ENCODE measurements around the gene OR10G8. TPM values are rescaled to one million over a fixed set of nuclear protein-coding genes. Genes with fewer than 3 reads are reported as not detected.

OR10G8 gene
- total RNA-seq, 2 donors from 2014 or later = 0.57 TPM; not detected in 1

GRCh38 chr11:124052966-124053365, 26.4 kb downstream of the OR10G8 start:
- Histone ChIP-seq H3K27me3 (replicated peaks; ENCODE audit: insufficient read depth) (no peaks in the 10 kb centered on the region), H3K36me3 (no peaks in the 10 kb centered on the region), H3K9me3 (no peaks in the 10 kb centered on the region), H3K27ac (no peak overlapping the region), H3K4me1 (replicated peaks) (no peaks in the 10 kb centered on the region), H3K4me3 (no peak overlapping the region)
- DNase-seq (ENCODE audit: low spot score) = no peak
- WGBS = 84% methylated on average over 3 of the region's 3 CpGs
- intact Hi-C loops (cut with DNase I) = no loop called here
- TF ChIP-seq POLR2AphosphoS5 (IDR thresholded peaks at IDR 0.05) (no peak), CTCF (IDR thresholded peaks at IDR 0.05) (no peak), POLR2A (IDR thresholded peaks at IDR 0.05) (no peak)

GRCh38 chr11:124068601-124069110, 42.1 kb downstream of the OR10G8 start:
- intact Hi-C loops (cut with DNase I) = no loop called here
- 46% methylated on average over 4 of the region's 4 CpGs for WGBS
- Histone ChIP-seq H3K27ac (no peak overlapping the region), H3K36me3 (no peaks in the 10 kb centered on the region), H3K27me3 (replicated peaks; ENCODE audit: insufficient read depth) (peaks cover 4% of the 10 kb centered on the region), H3K9me3 (no peaks in the 10 kb centered on the region), H3K4me1 (replicated peaks) (no peaks in the 10 kb centered on the region), H3K4me3 (no peak overlapping the region)
- TF ChIP-seq POLR2AphosphoS5 (IDR thresholded peaks at IDR 0.05) (no peak), POLR2A (IDR thresholded peaks at IDR 0.05) (no peak), CTCF (IDR thresholded peaks at IDR 0.05) (no peak)
- no peak for DNase-seq (ENCODE audit: low spot score)

DNA sequence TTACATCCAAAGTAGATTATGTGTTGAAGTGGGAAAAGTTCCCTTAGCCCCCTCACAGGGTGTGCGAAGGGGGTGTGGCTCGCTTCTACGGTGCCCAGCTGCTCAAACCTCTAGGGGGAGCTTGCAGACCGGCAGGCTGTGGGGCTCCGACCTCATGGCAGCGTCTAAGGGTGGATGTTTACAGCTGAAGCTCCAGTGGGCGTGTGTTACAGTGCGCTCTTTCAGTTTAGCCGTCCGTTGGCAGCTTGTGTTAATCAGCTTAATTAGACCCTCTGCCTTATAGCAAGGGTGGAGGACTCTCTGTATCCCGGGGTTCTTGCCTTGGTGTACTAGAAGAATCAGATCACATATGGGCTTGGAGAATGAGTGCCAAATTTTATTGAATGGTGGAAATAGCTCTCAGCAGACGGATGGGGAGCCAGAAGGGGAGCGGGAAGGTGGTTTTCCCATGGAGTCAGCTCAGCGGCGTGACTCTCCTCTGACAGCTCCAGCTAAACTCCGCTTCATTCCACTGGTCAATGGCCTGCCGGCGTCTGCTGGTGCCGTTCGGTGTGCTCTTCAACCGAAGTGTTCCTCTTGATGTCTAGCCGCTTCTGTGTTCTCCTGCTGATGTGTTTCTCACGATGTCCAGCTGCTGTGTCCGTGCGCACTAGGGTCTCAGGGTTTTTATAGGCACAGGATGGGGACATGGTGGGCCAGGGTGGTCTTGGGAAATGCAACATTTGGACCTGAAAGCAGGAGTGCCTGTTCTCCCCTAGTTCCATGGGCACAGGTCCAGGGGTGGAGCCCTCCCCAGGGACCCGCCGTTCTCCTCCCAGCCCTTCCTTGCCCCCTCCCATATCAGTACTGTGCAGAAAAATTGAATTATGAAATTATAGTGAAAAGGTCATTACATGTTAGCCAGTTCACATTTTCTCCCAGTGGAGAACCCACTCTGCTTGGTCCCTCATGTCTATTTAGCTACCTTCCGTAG, 43.1 kb downstream of the OR10G8 start:
- H3K9me3 ChIP-seq = no peaks in the 10 kb centered on the region
- TF ChIP-seq POLR2A (IDR thresholded peaks at IDR 0.05) (no peak), CTCF (IDR thresholded peaks at IDR 0.05) (peak in 2 of 4 experiments; percentile 11 to 45)
- no peak for DNase-seq (ENCODE audit: low spot score)
- WGBS = 34% methylated on average over 28 of the region's 28 CpGs
- H3K36me3 ChIP-seq = no peaks in the 10 kb centered on the region
- intact Hi-C loops (cut with DNase I) = loop anchor here (10.0 kb wide), 1 partner anchor 525 kb away; no protein-coding TSS in a partner anchor
- H3K4me3 ChIP-seq = no peak overlapping the region
- no peaks in the 10 kb centered on the region for H3K4me1 ChIP-seq (replicated peaks)
- no peak overlapping the region for H3K27ac ChIP-seq
- peaks cover 4% of the 10 kb centered on the region for H3K27me3 ChIP-seq (replicated peaks; ENCODE audit: insufficient read depth)

DNA sequence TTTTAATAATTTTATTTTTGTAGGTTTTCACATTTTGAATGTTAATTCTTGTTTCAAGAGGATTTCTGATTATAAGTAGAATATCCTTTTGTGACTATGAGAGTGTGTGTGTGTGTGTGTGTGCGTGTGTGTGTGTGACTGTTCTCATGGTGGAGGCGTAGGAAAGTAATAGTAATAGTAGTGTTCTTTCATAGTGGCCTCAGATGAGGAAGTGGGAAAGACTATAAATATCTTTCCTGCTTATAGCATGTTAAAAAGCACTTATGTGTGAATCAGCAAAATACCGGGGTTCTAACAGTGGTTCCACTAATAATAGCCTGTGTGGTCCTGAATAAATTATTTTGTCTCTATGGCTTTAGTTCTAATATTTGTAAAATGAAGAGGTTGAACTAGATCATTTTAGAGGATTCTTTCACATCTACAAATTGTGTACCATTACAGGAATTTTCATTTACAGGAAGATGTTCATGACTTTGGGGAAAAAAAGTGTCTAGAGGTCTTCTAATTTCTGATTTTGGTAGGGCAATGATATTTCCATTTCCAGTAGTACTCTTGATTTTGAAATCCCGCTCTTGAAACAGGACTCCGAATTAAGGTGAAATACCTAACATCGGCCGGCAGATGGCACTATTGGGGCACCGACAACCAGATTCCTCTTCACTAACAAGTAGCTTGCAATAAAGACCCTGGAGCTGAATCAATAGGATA, 44.5 kb downstream of the OR10G8 start:
- intact Hi-C loops (cut with DNase I) = loop anchor here (10.0 kb wide), 1 partner anchor 524 kb away; no protein-coding TSS in a partner anchor
- H3K36me3 ChIP-seq = no peaks in the 10 kb centered on the region
- WGBS = 9% methylated on average over 8 of the region's 8 CpGs
- H3K9me3 ChIP-seq = no peaks in the 10 kb centered on the region
- no peak for DNase-seq (ENCODE audit: low spot score)
- H3K4me3 ChIP-seq = no peak overlapping the region
- no peaks in the 10 kb centered on the region for H3K4me1 ChIP-seq (replicated peaks)
- no peak for TF ChIP-seq POLR2AphosphoS5 (IDR thresholded peaks at IDR 0.05)
- peak; percentile 11 to 84 (median 56) for TF ChIP-seq CTCF (IDR thresholded peaks at IDR 0.05)
- H3K27me3 ChIP-seq (replicated peaks; ENCODE audit: insufficient read depth) = peaks cover 4% of the 10 kb centered on the region
- H3K27ac ChIP-seq = no peak overlapping the region

All from prostate gland (tissue), 2 donors.